Left ventricle myocardium inferior (tissue), 1 donor: ENCODE measurements around the gene CHL1. TPM values are rescaled to one million over a fixed set of nuclear protein-coding genes. Genes with fewer than 3 reads are reported as not detected.

Experiments used
- DNase-seq: peaks from one replicate; pipeline ENCODE4 v3.0.0-alpha.2; 2020
- H3K27ac ChIP-seq: fragments of 200-600 bp; replicated peaks from 2 replicates; pipeline ENCODE4 v1.8.0; 2021
- H3K27me3 ChIP-seq: fragments of 200-600 bp; 2 replicates; pipeline ENCODE4 v1.8.0; 2021; ENCODE audit warnings: low read depth
- H3K36me3 ChIP-seq: fragments of 200-600 bp; 2 replicates; pipeline ENCODE4 v1.8.0; 2021
- H3K4me1 ChIP-seq: fragments of 200-600 bp; 2 replicates; pipeline ENCODE4 v1.8.0; 2021
- H3K4me3 ChIP-seq: fragments of 200-600 bp; 2 replicates; pipeline ENCODE4 v1.8.0; 2021; ENCODE audit warnings: mild to moderate bottlenecking, moderate library complexity
- H3K9me3 ChIP-seq: fragments of 200-600 bp; replicated peaks from 2 replicates; pipeline ENCODE4 v1.8.0; 2021
- intact Hi-C: fragments of 100-400 bp; cut with micrococcal nuclease; formaldehyde crosslinking; loops from one replicate; pipeline ENCODE4 v1.11.0; 2022
- total RNA-seq: library from RNA; stranded (reverse); fragmentation: NEBNext Ultra II Directional; extraction: Animal tissue kit (Norgen Biotek cat#: 25700); gene quantifications from one replicate; pipeline ENCODE4 v1.2.1, GENCODE V29; 2021
- TF ChIP-seq, protein P1 (sequence below): fragments of 200-600 bp; IDR thresholded peaks from 2 replicates; pipeline ENCODE4 v1.8.0; 2021; ENCODE audit warnings: antibody characterized with exemption, mild to moderate bottlenecking, borderline replicate concordance
- donor health status: DM: no; HTN: yes; CAD: no; lungs with severe emphysema.

CHL1 gene
- total RNA-seq, 1 donor from 2014 or later: 8.8 TPM

DNA sequence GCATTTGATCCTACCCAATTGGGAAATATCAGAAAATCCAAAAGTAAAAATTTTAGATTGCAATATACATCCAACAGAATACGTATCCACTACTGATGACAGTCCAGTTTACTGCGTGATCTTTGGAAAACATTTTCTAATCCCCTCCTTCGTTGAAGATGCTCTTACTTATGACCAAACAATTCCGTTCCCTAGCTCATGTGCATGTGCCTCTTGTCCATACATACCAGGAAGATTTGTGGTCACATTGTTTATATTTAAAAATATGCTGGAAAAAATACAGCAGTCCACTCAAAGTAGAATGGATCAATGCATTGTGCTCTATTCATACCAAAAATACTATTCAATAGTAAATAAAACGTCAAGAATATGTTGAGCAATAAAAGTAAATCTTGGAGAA lies 135.3 kb downstream of the CHL1 start:
- Histone ChIP-seq H3K4me3 (no peak overlapping the region), H3K27me3 (no peaks in the 10 kb centered on the region), H3K36me3 (no peaks in the 10 kb centered on the region), H3K9me3 (no peaks in the 10 kb centered on the region), H3K4me1 (no peaks in the 10 kb centered on the region), H3K27ac (no peak overlapping the region)
- DNase-seq: no peak
- intact Hi-C loops: no loop called here
- TF ChIP-seq, protein P1, sequence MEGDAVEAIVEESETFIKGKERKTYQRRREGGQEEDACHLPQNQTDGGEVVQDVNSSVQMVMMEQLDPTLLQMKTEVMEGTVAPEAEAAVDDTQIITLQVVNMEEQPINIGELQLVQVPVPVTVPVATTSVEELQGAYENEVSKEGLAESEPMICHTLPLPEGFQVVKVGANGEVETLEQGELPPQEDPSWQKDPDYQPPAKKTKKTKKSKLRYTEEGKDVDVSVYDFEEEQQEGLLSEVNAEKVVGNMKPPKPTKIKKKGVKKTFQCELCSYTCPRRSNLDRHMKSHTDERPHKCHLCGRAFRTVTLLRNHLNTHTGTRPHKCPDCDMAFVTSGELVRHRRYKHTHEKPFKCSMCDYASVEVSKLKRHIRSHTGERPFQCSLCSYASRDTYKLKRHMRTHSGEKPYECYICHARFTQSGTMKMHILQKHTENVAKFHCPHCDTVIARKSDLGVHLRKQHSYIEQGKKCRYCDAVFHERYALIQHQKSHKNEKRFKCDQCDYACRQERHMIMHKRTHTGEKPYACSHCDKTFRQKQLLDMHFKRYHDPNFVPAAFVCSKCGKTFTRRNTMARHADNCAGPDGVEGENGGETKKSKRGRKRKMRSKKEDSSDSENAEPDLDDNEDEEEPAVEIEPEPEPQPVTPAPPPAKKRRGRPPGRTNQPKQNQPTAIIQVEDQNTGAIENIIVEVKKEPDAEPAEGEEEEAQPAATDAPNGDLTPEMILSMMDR: no peak

DNA sequence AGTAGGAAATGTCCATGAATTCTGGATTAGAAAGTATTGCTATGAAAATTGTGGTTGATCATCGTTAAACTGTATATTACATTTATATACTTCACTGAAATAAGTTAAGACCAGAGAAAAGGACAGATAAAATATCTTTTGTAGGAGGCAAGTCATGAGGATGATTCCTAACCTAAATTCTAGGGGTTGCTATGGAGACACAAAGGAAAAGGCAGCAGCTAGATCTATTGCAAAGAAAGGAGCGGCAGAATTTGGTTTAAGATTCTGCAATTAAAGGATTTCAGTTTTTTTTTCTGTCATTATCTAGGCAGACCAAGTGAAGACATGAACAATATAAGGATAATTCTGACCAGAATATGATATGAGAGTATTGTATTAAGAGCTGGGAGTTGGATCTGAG lies 136.1 kb downstream of the CHL1 start:
- no peaks in the 10 kb centered on the region for H3K27me3 ChIP-seq
- H3K4me1 ChIP-seq: no peaks in the 10 kb centered on the region
- intact Hi-C loops: no loop called here
- no peak overlapping the region for H3K27ac ChIP-seq
- TF ChIP-seq, protein P1: no peak
- H3K36me3 ChIP-seq: no peaks in the 10 kb centered on the region
- H3K9me3 ChIP-seq: no peaks in the 10 kb centered on the region
- no peak for DNase-seq
- H3K4me3 ChIP-seq: no peak overlapping the region

DNA sequence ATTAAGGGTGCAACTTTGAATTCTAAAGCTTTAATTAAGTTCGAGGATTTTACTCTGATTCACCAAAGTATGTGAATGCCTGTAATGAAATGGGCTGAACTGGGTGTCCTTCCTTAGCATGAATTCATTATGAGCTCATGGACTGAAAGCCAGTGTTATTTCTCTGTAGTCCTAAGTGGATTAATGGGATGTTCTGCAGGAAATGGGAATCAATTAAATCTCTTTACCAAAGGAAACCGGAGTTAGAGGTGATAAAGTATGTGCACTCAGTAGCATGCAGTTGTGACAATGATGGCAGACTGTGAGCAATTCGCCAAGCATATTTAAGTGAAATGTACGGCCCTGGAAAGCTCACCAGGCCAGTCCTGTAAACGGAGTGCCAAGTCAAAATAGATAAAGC lies 138.7 kb downstream of the CHL1 start:
- Histone ChIP-seq H3K9me3 (no peaks in the 10 kb centered on the region), H3K4me1 (no peaks in the 10 kb centered on the region), H3K4me3 (no peak overlapping the region), H3K27me3 (no peaks in the 10 kb centered on the region), H3K27ac (no peak overlapping the region), H3K36me3 (no peaks in the 10 kb centered on the region)
- no peak for DNase-seq
- intact Hi-C loops: no loop called here
- TF ChIP-seq, protein P1: no peak

DNA sequence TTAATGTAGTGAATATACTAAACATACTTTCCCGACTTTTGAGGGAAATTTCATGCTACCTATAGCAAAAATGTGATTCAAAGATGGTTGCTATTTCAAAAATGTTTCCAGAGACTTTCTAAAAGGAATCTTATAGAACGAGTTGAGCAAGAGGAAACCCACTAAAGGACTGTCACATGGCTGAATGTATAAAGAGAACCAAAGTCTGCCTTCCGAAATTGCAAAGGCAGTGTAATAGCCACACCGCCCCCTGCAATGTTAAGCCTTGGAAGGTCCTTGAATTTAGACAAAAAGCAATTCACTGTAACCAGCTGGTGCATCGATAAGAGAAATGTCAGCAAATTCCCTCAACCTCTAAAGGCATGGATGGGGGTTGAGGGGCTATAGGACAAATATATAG lies 142.8 kb downstream of the CHL1 start:
- H3K4me3 ChIP-seq: no peak overlapping the region
- H3K36me3 ChIP-seq: no peaks in the 10 kb centered on the region
- no peak overlapping the region for H3K27ac ChIP-seq
- intact Hi-C loops: no loop called here
- H3K9me3 ChIP-seq: no peaks in the 10 kb centered on the region
- DNase-seq: no peak
- no peaks in the 10 kb centered on the region for H3K4me1 ChIP-seq
- no peaks in the 10 kb centered on the region for H3K27me3 ChIP-seq
- TF ChIP-seq, protein P1: no peak

DNA sequence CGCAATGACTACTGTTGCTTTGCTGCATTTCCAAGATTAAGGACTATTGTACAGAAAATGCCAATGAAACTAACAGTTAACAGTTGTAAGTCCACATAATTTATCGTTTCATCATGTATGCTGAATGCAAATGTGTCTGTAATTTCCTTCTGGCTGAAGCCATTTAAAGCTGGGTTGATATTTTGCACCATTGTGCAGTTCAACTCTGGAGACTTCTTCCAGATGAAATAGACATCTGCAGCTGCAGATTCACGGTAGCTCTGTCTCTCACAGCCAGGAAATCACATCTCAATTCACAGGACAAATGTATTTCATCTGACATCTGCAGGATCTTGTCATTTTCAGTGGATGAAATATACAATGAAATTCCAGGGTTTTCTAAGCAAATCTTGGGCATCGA lies 145.4 kb downstream of the CHL1 start:
- no peak for DNase-seq
- H3K4me3 ChIP-seq: no peak overlapping the region
- H3K36me3 ChIP-seq: no peaks in the 10 kb centered on the region
- H3K9me3 ChIP-seq: no peaks in the 10 kb centered on the region
- TF ChIP-seq, protein P1: no peak
- H3K27ac ChIP-seq: no peak overlapping the region
- no peaks in the 10 kb centered on the region for H3K4me1 ChIP-seq
- intact Hi-C loops: no loop called here
- no peaks in the 10 kb centered on the region for H3K27me3 ChIP-seq

DNA sequence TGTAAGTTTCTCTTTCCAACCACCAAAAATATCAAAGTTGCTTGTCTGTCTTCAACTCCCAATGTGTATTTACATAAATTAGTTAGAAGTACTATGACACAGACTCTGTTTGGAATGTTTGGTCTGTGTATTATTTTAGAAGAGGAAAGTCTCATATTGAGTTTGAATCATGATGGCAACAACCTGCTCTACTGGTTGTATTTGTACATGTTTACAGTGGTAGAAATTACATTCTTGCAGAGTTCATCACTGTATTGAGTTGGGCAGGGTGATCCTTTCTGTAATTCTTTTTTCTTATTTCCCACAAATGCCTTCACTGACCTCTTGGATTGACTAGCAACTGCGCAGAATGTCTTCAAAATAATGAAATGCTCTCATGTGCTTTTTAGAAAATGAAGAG lies 149.6 kb downstream of the CHL1 start:
- TF ChIP-seq, protein P1: no peak

More for the DNA sequence above, 149.6 kb downstream of the CHL1 start:
- DNase-seq: no peak
- Histone ChIP-seq H3K36me3 (no peaks in the 10 kb centered on the region), H3K4me3 (no peak overlapping the region), H3K27me3 (peaks cover 6% of the 10 kb centered on the region), H3K27ac (no peak overlapping the region), H3K9me3 (no peaks in the 10 kb centered on the region), H3K4me1 (no peaks in the 10 kb centered on the region)
- intact Hi-C loops: no loop called here
